GM23338 (cell line): ENCODE measurements around the gene COPS4. TPM values are rescaled to one million over a fixed set of nuclear protein-coding genes. Genes with fewer than 3 reads are reported as not detected.

Experiments
- ATAC-seq: fragments of 200-7000 bp; cut with Tn5 transposase; 3 replicates; pipeline ENCODE4 v1.9.1; 2020
- DNase-seq: peaks from one replicate; pipeline ENCODE4 v3.0.0-alpha.2; 2015; ENCODE audit warnings: low spot score
- H2AFZ ChIP-seq: fragments of 200-600 bp; sonication (generic); 2 replicates; pipeline ENCODE4 v1.8.0; 2016; ENCODE audit warnings: antibody characterized with exemption, mild to moderate bottlenecking, moderate library complexity
- H3F3A ChIP-seq: fragments of 200-600 bp; sonication (generic); replicated peaks from 2 replicates; pipeline ENCODE4 v1.8.0; 2017; ENCODE audit warnings: antibody characterized with exemption, mixed run types, low read depth
- H3K27ac ChIP-seq: fragments of 200-600 bp; sonication (generic); 2 replicates; pipeline ENCODE4 v1.6.1; 2016; ENCODE audit warnings: low read depth
- H3K27me3 ChIP-seq: fragments of 200-600 bp; sonication (generic); 2 replicates; pipeline ENCODE4 v1.8.0; 2016; ENCODE audit warnings: mild to moderate bottlenecking, mixed run types, moderate library complexity; ENCODE audit not compliant: insufficient read depth
- H3K36me3 ChIP-seq: fragments of 200-600 bp; sonication (generic); 2 replicates; pipeline ENCODE4 v1.8.0; 2016; ENCODE audit warnings: mild to moderate bottlenecking; ENCODE audit not compliant: insufficient read depth
- H3K4me1 ChIP-seq: fragments of 200-600 bp; sonication (generic); 2 replicates; pipeline ENCODE4 v1.8.0; 2016; ENCODE audit warnings: mild to moderate bottlenecking, moderate library complexity; ENCODE audit not compliant: insufficient read depth
- H3K4me2 ChIP-seq: fragments of 200-600 bp; sonication (generic); 2 replicates; pipeline ENCODE4 v1.7.1; 2017; ENCODE audit warnings: mixed run types
- H3K4me3 ChIP-seq: fragments of 200-600 bp; sonication (generic); 2 replicates; pipeline ENCODE4 v1.6.1; 2016; ENCODE audit warnings: mixed run types
- H3K79me2 ChIP-seq: fragments of 200-600 bp; sonication (generic); replicated peaks from 2 replicates; pipeline ENCODE4 v1.8.0; 2017; ENCODE audit warnings: mild to moderate bottlenecking; ENCODE audit not compliant: insufficient read depth
- H3K9me2 ChIP-seq: fragments of 200-600 bp; sonication (generic); 2 replicates; pipeline ENCODE4 v1.8.0; 2017; ENCODE audit not compliant: insufficient read depth
- H4K20me1 ChIP-seq: fragments of 200-600 bp; sonication (generic); replicated peaks from 2 replicates; pipeline ENCODE4 v1.8.0; 2017; ENCODE audit warnings: mild to moderate bottlenecking; ENCODE audit not compliant: insufficient read depth
- H3K27ac Mint-ChIP-seq: 2 replicates; pipeline ENCODE4 v1.8.0; 2020; ENCODE audit warnings: inconsistent platforms, mild to moderate bottlenecking, moderate library complexity, mixed read lengths
- H3K27me3 Mint-ChIP-seq: 3 replicates; pipeline ENCODE4 v1.8.0; 2022; ENCODE audit warnings: low read depth, mild to moderate bottlenecking, moderate library complexity, mixed read lengths, inconsistent platforms; ENCODE audit not compliant: insufficient read depth, poor library complexity
- H3K36me3 Mint-ChIP-seq: 3 replicates; pipeline ENCODE4 v1.8.0; 2021; ENCODE audit warnings: low read depth, mild to moderate bottlenecking, inconsistent platforms, moderate library complexity, mixed read lengths
- H3K4me1 Mint-ChIP-seq: 3 replicates; pipeline ENCODE4 v1.8.0; 2020; ENCODE audit warnings: mild to moderate bottlenecking, inconsistent platforms, mixed read lengths
- H3K4me3 Mint-ChIP-seq: 3 replicates; pipeline ENCODE4 v1.8.0; 2021; ENCODE audit warnings: moderate library complexity, mild to moderate bottlenecking, inconsistent platforms, mixed read lengths
- H3K9me3 Mint-ChIP-seq: 3 replicates; pipeline ENCODE4 v1.8.0; 2020; ENCODE audit warnings: moderate library complexity, mild to moderate bottlenecking, inconsistent platforms, mixed read lengths
- CREB1 ChIP-seq: fragments of 250-450 bp; sonication (Bioruptor Pico); IDR thresholded peaks from 2 replicates; pipeline ENCODE4 v1.5.0; 2020; ENCODE audit warnings: low read depth, mild to moderate bottlenecking, moderate library complexity
- ETS1 ChIP-seq: IDR thresholded peaks from 2 replicates; pipeline ENCODE4 v1.6.1; 2016; ENCODE audit warnings: antibody characterized with exemption
- JUNB ChIP-seq: IDR thresholded peaks from one replicate; pipeline ENCODE4 v1.6.1; 2016; ENCODE audit warnings: antibody characterized with exemption; ENCODE audit not compliant: unreplicated experiment
- NANOG ChIP-seq: IDR thresholded peaks from 2 replicates; pipeline ENCODE4 v1.6.1; 2016; ENCODE audit warnings: antibody characterized with exemption, borderline replicate concordance
- STAT1 ChIP-seq: IDR thresholded peaks from one replicate; pipeline ENCODE4 v1.6.1; 2016; ENCODE audit warnings: antibody characterized with exemption; ENCODE audit not compliant: unreplicated experiment
- ZNF114 ChIP-seq: fragments of 250-450 bp; sonication (Bioruptor Pico); IDR thresholded peaks from 2 replicates; pipeline ENCODE4 v1.5.0; 2020; ENCODE audit warnings: mild to moderate bottlenecking, moderate library complexity
- ZNF331 ChIP-seq: fragments of 250-450 bp; sonication (Bioruptor Pico); IDR thresholded peaks from 2 replicates; pipeline ENCODE4 v1.5.0; 2020; ENCODE audit warnings: low read depth, mild to moderate bottlenecking, moderate library complexity
- polyA plus RNA-seq: library from polyadenylated mRNA; unstranded; fragments of >200 nt; fragmentation: Nextera tagmentation; extraction: Ambion mirVana; gene quantifications from 2 replicates; pipeline ENCODE4 v1.2.1, GENCODE V29; 2016
- total RNA-seq: library from RNA; depleted of rRNA; stranded (reverse); fragments of >200 nt; shearing (Covaris generic); gene quantifications from 2 replicates; pipeline ENCODE4 v1.2.3, GENCODE V29; 2014
- TF ChIP-seq, protein P1 (sequence below): fragments of 250-450 bp; sonication (Bioruptor Pico); IDR thresholded peaks from 2 replicates; pipeline ENCODE4 v1.5.0; 2020; ENCODE audit warnings: mild to moderate bottlenecking, moderate library complexity
- TF ChIP-seq, protein P2 (sequence below): IDR thresholded peaks from one replicate; pipeline ENCODE4 v1.6.1; 2018; ENCODE audit warnings: antibody characterized with exemption; ENCODE audit not compliant: unreplicated experiment
- TF ChIP-seq, protein P3 (sequence below), 2 experiments: fragments of 200-600 bp in 1 of 2; sonication (generic) in 1 of 2; conservative IDR thresholded peaks; 2 replicates each; pipeline versions ENCODE4 v1.5.1 to v1.6.1; 2016 to 2017; ENCODE audit warnings: antibody characterized with exemption in 2 of 2, low read depth in 2 of 2, mild to moderate bottlenecking in 2 of 2, moderate library complexity in 1 of 2

COPS4 gene
- total and polyA plus RNA-seq, 2 experiments from 2014 or later = 23.7 to 46.6 TPM

- H3K27ac Mint-ChIP-seq = no peak overlapping the region
- H3K36me3 Mint-ChIP-seq = peaks cover 14% of the 10 kb centered on the region
- H3K27me3 ChIP-seq = no peaks in the 10 kb centered on the region
- ATAC-seq (no peak), DNase-seq (no peak)
- H4K20me1 ChIP-seq = no peaks in the 10 kb centered on the region
- H3K9me3 Mint-ChIP-seq = no peaks in the 10 kb centered on the region
- no peaks in the 10 kb centered on the region for H3F3A ChIP-seq
- H3K27ac ChIP-seq = no peak overlapping the region
- no peak overlapping the region for H3K4me2 ChIP-seq
- H3K4me1 Mint-ChIP-seq = no peaks in the 10 kb centered on the region
- H3K4me3 Mint-ChIP-seq = no peak overlapping the region
- peaks cover 2% of the 10 kb centered on the region for H3K36me3 ChIP-seq
- TF ChIP-seq, protein P1, sequence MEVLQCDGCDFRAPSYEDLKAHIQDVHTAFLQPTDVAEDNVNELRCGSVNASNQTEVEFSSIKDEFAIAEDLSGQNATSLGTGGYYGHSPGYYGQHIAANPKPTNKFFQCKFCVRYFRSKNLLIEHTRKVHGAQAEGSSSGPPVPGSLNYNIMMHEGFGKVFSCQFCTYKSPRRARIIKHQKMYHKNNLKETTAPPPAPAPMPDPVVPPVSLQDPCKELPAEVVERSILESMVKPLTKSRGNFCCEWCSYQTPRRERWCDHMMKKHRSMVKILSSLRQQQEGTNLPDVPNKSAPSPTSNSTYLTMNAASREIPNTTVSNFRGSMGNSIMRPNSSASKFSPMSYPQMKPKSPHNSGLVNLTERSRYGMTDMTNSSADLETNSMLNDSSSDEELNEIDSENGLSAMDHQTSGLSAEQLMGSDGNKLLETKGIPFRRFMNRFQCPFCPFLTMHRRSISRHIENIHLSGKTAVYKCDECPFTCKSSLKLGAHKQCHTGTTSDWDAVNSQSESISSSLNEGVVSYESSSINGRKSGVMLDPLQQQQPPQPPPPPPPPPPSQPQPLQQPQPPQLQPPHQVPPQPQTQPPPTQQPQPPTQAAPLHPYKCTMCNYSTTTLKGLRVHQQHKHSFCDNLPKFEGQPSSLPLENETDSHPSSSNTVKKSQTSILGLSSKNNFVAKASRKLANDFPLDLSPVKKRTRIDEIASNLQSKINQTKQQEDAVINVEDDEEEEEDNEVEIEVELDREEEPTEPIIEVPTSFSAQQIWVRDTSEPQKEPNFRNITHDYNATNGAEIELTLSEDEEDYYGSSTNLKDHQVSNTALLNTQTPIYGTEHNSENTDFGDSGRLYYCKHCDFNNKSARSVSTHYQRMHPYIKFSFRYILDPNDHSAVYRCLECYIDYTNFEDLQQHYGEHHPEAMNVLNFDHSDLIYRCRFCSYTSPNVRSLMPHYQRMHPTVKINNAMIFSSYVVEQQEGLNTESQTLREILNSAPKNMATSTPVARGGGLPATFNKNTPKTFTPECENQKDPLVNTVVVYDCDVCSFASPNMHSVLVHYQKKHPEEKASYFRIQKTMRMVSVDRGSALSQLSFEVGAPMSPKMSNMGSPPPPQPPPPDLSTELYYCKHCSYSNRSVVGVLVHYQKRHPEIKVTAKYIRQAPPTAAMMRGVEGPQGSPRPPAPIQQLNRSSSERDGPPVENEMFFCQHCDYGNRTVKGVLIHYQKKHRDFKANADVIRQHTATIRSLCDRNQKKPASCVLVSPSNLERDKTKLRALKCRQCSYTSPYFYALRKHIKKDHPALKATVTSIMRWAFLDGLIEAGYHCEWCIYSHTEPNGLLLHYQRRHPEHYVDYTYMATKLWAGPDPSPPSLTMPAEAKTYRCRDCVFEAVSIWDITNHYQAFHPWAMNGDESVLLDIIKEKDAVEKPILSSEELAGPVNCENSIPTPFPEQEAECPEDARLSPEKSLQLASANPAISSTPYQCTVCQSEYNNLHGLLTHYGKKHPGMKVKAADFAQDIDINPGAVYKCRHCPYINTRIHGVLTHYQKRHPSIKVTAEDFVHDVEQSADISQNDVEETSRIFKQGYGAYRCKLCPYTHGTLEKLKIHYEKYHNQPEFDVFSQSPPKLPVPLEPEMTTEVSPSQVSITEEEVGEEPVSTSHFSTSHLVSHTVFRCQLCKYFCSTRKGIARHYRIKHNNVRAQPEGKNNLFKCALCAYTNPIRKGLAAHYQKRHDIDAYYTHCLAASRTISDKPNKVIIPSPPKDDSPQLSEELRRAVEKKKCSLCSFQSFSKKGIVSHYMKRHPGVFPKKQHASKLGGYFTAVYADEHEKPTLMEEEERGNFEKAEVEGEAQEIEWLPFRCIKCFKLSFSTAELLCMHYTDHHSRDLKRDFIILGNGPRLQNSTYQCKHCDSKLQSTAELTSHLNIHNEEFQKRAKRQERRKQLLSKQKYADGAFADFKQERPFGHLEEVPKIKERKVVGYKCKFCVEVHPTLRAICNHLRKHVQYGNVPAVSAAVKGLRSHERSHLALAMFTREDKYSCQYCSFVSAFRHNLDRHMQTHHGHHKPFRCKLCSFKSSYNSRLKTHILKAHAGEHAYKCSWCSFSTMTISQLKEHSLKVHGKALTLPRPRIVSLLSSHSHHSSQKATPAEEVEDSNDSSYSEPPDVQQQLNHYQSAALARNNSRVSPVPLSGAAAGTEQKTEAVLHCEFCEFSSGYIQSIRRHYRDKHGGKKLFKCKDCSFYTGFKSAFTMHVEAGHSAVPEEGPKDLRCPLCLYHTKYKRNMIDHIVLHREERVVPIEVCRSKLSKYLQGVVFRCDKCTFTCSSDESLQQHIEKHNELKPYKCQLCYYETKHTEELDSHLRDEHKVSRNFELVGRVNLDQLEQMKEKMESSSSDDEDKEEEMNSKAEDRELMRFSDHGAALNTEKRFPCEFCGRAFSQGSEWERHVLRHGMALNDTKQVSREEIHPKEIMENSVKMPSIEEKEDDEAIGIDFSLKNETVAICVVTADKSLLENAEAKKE (CRISPR knock-in tag) = no peak
- TF ChIP-seq ZNF331 (CRISPR knock-in tag) (no peak), STAT1 (no peak)
- H3K27me3 Mint-ChIP-seq = peaks cover 5% of the 10 kb centered on the region
- H3K4me3 ChIP-seq = no peak overlapping the region
- H3K9me2 ChIP-seq = no peaks in the 10 kb centered on the region
- H3K79me2 ChIP-seq = no peaks in the 10 kb centered on the region
- H2AFZ ChIP-seq = no peak overlapping the region
- no peaks in the 10 kb centered on the region for H3K4me1 ChIP-seq
These were observed 45.6 kb downstream of the COPS4 start for GRCh38 chr4:83080561-83080960.

- no peak overlapping the region for H3K4me2 ChIP-seq
- H3K79me2 ChIP-seq = no peaks in the 10 kb centered on the region
- ATAC-seq = no peak
- no peak overlapping the region for H3K27ac Mint-ChIP-seq
- DNase-seq = no peak
- H3K4me3 Mint-ChIP-seq = no peak overlapping the region
- no peak overlapping the region for H3K4me3 ChIP-seq
- no peaks in the 10 kb centered on the region for H3K27me3 ChIP-seq
- H3K4me1 Mint-ChIP-seq = no peaks in the 10 kb centered on the region
- H3F3A ChIP-seq = no peaks in the 10 kb centered on the region
- no peak overlapping the region for H2AFZ ChIP-seq
- no peak overlapping the region for H3K27ac ChIP-seq
- H3K4me1 ChIP-seq = no peaks in the 10 kb centered on the region
- H4K20me1 ChIP-seq = no peaks in the 10 kb centered on the region
- no peaks in the 10 kb centered on the region for H3K36me3 Mint-ChIP-seq
- no peaks in the 10 kb centered on the region for H3K9me3 Mint-ChIP-seq
- H3K36me3 ChIP-seq = no peaks in the 10 kb centered on the region; the same call in 1 of the 2 replicates
- no peaks in the 10 kb centered on the region for H3K9me2 ChIP-seq
- H3K27me3 Mint-ChIP-seq = peaks cover 4% of the 10 kb centered on the region
- TF ChIP-seq, protein P2, sequence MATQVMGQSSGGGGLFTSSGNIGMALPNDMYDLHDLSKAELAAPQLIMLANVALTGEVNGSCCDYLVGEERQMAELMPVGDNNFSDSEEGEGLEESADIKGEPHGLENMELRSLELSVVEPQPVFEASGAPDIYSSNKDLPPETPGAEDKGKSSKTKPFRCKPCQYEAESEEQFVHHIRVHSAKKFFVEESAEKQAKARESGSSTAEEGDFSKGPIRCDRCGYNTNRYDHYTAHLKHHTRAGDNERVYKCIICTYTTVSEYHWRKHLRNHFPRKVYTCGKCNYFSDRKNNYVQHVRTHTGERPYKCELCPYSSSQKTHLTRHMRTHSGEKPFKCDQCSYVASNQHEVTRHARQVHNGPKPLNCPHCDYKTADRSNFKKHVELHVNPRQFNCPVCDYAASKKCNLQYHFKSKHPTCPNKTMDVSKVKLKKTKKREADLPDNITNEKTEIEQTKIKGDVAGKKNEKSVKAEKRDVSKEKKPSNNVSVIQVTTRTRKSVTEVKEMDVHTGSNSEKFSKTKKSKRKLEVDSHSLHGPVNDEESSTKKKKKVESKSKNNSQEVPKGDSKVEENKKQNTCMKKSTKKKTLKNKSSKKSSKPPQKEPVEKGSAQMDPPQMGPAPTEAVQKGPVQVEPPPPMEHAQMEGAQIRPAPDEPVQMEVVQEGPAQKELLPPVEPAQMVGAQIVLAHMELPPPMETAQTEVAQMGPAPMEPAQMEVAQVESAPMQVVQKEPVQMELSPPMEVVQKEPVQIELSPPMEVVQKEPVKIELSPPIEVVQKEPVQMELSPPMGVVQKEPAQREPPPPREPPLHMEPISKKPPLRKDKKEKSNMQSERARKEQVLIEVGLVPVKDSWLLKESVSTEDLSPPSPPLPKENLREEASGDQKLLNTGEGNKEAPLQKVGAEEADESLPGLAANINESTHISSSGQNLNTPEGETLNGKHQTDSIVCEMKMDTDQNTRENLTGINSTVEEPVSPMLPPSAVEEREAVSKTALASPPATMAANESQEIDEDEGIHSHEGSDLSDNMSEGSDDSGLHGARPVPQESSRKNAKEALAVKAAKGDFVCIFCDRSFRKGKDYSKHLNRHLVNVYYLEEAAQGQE = no peak
- TF ChIP-seq NANOG (no peak), ZNF114 (no peak), ETS1 (no peak), STAT1 (no peak), CREB1 (CRISPR knock-in tag) (no peak), JUNB (no peak)
- TF ChIP-seq, protein P3, sequence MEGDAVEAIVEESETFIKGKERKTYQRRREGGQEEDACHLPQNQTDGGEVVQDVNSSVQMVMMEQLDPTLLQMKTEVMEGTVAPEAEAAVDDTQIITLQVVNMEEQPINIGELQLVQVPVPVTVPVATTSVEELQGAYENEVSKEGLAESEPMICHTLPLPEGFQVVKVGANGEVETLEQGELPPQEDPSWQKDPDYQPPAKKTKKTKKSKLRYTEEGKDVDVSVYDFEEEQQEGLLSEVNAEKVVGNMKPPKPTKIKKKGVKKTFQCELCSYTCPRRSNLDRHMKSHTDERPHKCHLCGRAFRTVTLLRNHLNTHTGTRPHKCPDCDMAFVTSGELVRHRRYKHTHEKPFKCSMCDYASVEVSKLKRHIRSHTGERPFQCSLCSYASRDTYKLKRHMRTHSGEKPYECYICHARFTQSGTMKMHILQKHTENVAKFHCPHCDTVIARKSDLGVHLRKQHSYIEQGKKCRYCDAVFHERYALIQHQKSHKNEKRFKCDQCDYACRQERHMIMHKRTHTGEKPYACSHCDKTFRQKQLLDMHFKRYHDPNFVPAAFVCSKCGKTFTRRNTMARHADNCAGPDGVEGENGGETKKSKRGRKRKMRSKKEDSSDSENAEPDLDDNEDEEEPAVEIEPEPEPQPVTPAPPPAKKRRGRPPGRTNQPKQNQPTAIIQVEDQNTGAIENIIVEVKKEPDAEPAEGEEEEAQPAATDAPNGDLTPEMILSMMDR (conservative IDR thresholded peaks at IDR 0.05; ENCODE audit: low read depth in 2 of 2) = no peak
These were observed 47.8 kb downstream of the COPS4 start for GRCh38 chr4:83082777-83083176.
